ENCODE results near the gene ATP2A2.

DNA sequence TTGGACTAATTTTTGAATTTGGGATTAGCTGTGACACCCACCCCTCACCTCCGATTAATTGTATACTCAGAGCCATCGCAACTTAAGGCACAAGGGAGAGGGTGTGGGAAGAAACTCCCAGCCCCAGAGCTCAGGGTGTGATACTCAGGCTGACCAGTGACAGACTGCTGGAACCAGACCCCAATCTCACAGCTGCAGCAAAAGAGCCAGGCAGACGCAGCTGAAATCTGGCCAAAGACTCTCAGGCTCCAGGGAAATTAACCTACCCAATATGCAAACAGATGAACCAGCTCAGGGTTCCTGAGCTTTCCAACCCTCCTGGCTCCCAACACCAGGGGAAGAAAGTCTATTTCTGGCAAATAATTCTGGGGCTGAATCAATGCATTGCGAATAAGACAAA, 92.0 kb downstream of the ATP2A2 start:
- TF ChIP-seq POLR2AphosphoS5 (IDR thresholded peaks at IDR 0.05; ENCODE audit: low read depth, low read length): no peak
- TF ChIP-seq POLR2A (IDR thresholded peaks at IDR 0.05; ENCODE audit: low read depth, low read length): no peak
- TF ChIP-seq SPI1 (IDR thresholded peaks at IDR 0.05; ENCODE audit: low read depth, low read length): no peak
- no peak for TF ChIP-seq PAX5 (IDR thresholded peaks at IDR 0.05; ENCODE audit: insufficient read depth, low read length, severe bottlenecking)
- TF ChIP-seq POU2F2 (IDR thresholded peaks at IDR 0.05; ENCODE audit: low read depth, low read length): no peak

Measured in GM12891 (cell line).